NCI-H460 (cell line): Measurements from ENCODE around the gene NDUFA11. TPM values are rescaled to one million over a fixed set of nuclear protein-coding genes. Genes with fewer than 3 reads are reported as not detected.

Source experiments
- DNase-seq: peaks from one replicate; pipeline ENCODE4 v3.0.0-alpha.2; 2016; ENCODE audit warnings: low read depth; ENCODE audit errors: extremely low read depth
- total RNA-seq: library from RNA; depleted of rRNA; stranded (reverse); fragments of >200 nt; shearing (Covaris generic); gene quantifications from 2 replicates; pipeline ENCODE4 v1.2.3, GENCODE V29; 2014

Gene NDUFA11
- total RNA-seq, 1 experiment from 2014 or later: 103 TPM

- DNase-seq: no peak
Observed at GRCh38 chr19:5933391-5934068, 29.9 kb upstream of the NDUFA11 start.

GRCh38 chr19:5932609-5933262 is 29.1 kb upstream of the NDUFA11 start:
- no peak for DNase-seq

GRCh38 chr19:5932146-5932545 is 28.6 kb upstream of the NDUFA11 start:
- no peak for DNase-seq

GRCh38 chr19:5931251-5931650 is 27.7 kb upstream of the NDUFA11 start:
- no peak for DNase-seq

GRCh38 chr19:5929625-5930024 is 26.0 kb upstream of the NDUFA11 start:
- DNase-seq: no peak

- no peak for DNase-seq
Observed at GRCh38 chr19:5929179-5929578, 25.6 kb upstream of the NDUFA11 start.

GRCh38 chr19:5927441-5927821 is 23.8 kb upstream of the NDUFA11 start:
- no peak for DNase-seq

- DNase-seq: no peak
Observed at GRCh38 chr19:5926641-5927440, 23.3 kb upstream of the NDUFA11 start.

GRCh38 chr19:5925830-5926427 is 22.3 kb upstream of the NDUFA11 start:
- DNase-seq: no peak

GRCh38 chr19:5923356-5923755 is 19.8 kb upstream of the NDUFA11 start:
- no peak for DNase-seq

- no peak for DNase-seq
Observed at GRCh38 chr19:5922161-5922545, 18.6 kb upstream of the NDUFA11 start.

GRCh38 chr19:5921516-5922160 is 18.0 kb upstream of the NDUFA11 start:
- DNase-seq: no peak

GRCh38 chr19:5918463-5919079 is 15.0 kb upstream of the NDUFA11 start:
- no peak for DNase-seq

GRCh38 chr19:5917431-5918107 is 14.0 kb upstream of the NDUFA11 start:
- no peak for DNase-seq

GRCh38 chr19:5916181-5916708 is 12.7 kb upstream of the NDUFA11 start:
- DNase-seq: no peak

GRCh38 chr19:5915782-5916165 is 12.2 kb upstream of the NDUFA11 start:
- no peak for DNase-seq

- no peak for DNase-seq
Observed at GRCh38 chr19:5914946-5915781, 11.6 kb upstream of the NDUFA11 start.

GRCh38 chr19:5914358-5914774 is 10.8 kb upstream of the NDUFA11 start:
- DNase-seq: no peak
